Smooth muscle cell (in vitro differentiated cells): ENCODE results near the gene PAX5. TPM values are rescaled to one million over a fixed set of nuclear protein-coding genes. Genes with fewer than 3 reads are reported as not detected.

Source experiments
- DNase-seq: peaks from one replicate; lab custom pipeline; 2025; ENCODE audit not compliant: unreplicated experiment; lab: John Stamatoyannopoulos, UW
- H2AFZ ChIP-seq: fragments of 200-600 bp; sonication (generic); 2 replicates; pipeline ENCODE4 v1.6.0; 2016; ENCODE audit warnings: antibody characterized with exemption, low read depth, mild to moderate bottlenecking
- H3F3A ChIP-seq: fragments of 200-600 bp; sonication (generic); 2 replicates; pipeline ENCODE4 v1.6.0; 2017; ENCODE audit warnings: antibody characterized with exemption, low read depth
- H3K27ac ChIP-seq: fragments of 200-600 bp; sonication (generic); 2 replicates; pipeline ENCODE4 v1.5.1; 2016; ENCODE audit warnings: low read depth, mild to moderate bottlenecking
- H3K27me3 ChIP-seq: fragments of 200-600 bp; sonication (generic); 2 replicates; pipeline ENCODE4 v1.6.1; 2016; ENCODE audit warnings: low read depth, mild to moderate bottlenecking
- H3K36me3 ChIP-seq: fragments of 200-600 bp; sonication (generic); 2 replicates; pipeline ENCODE4 v1.5.1; 2016; ENCODE audit warnings: low read depth
- H3K4me1 ChIP-seq: fragments of 200-600 bp; sonication (generic); 2 replicates; pipeline ENCODE4 v1.5.1; 2016; ENCODE audit warnings: low read depth
- H3K4me2 ChIP-seq: fragments of 200-600 bp; sonication (generic); 2 replicates; pipeline ENCODE4 v1.6.0; 2016; ENCODE audit warnings: mild to moderate bottlenecking
- H3K4me3 ChIP-seq: fragments of 200-600 bp; sonication (generic); 2 replicates; pipeline ENCODE4 v1.5.1; 2016; ENCODE audit warnings: mild to moderate bottlenecking
- H3K79me2 ChIP-seq: fragments of 200-600 bp; sonication (generic); 2 replicates; pipeline ENCODE4 v1.6.0; 2016; ENCODE audit warnings: low read depth, mild to moderate bottlenecking
- H3K9ac ChIP-seq: fragments of 200-600 bp; sonication (generic); 2 replicates; pipeline ENCODE4 v1.6.0; 2016; ENCODE audit warnings: low read depth
- H3K9me3 ChIP-seq: fragments of 200-600 bp; sonication (generic); replicated peaks from 2 replicates; pipeline ENCODE4 v1.5.1; 2016; ENCODE audit warnings: low read depth
- H4K20me1 ChIP-seq: fragments of 200-600 bp; sonication (generic); 2 replicates; pipeline ENCODE4 v1.6.0; 2016; ENCODE audit warnings: low read depth
- WGBS: methylation state at CpG from one replicate; pipeline ENCODE4 v1.1.7; 2016; ENCODE audit warnings: low lambda C conversion rate; 5-methylcytosine and 5-hydroxymethylcytosine counted together
- polyA plus RNA-seq: library from polyadenylated mRNA; unstranded; fragments of >200 nt; fragmentation: Nextera tagmentation; extraction: Ambion mirVana; gene quantifications from 2 replicates; pipeline ENCODE4 v1.2.1, GENCODE V29; 2016
- total RNA-seq: library from RNA; depleted of rRNA; stranded (reverse); fragments of >200 nt; gene quantifications from 2 replicates; pipeline ENCODE4 v1.2.3, GENCODE V29; 2014
- TF ChIP-seq, protein P1 (sequence below): fragments of 200-600 bp; sonication (generic); IDR thresholded peaks from 2 replicates; pipeline ENCODE4 v1.5.1; 2017; ENCODE audit warnings: borderline replicate concordance, mild to moderate bottlenecking, antibody characterized with exemption; ENCODE audit not compliant: insufficient read depth, poor library complexity, severe bottlenecking

PAX5 gene
- total and polyA plus RNA-seq, 2 experiments from 2014 or later = 0.09 TPM; not detected in 1

DNA sequence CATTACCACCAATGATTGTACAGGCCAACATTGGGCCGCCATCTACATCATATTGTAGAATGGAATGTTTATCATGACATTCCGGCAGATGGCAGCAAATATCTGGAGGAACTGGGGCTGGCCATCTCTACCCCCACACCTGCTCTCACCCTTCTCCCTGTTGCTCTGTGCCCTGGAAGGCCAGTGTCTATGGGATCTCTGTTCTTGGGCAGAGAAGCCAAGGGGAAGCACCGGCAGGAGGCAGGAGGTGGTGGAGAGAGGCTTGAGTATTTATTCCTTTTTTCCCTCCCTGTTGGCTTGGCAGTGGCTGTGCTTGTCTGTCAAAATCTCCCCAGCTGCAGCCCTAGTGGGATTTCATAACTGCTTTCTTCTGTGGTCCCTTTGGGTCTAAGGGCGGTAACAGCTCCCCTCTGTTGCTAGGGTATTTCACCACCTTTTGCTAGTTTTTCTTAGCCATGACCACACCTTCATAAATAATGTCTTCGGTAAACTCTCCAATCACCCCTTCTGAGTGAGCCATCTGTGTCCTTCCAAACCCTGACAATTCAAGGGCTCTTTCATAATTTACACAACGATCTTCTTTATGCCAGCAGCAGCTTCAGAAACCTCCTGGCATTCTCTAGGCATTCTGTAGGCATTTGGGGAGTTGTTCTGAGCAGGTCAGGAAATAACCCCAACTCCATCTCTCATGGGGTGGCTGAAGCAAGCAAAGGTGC, 235.6 kb downstream of the PAX5 start:
- 80% methylated on average over 6 of the region's 6 CpGs for WGBS
- Histone ChIP-seq H2AFZ (no peak overlapping the region), H3K4me3 (no peak overlapping the region), H3K9ac (no peak overlapping the region), H4K20me1 (no peaks in the 10 kb centered on the region), H3K4me2 (no peak overlapping the region), H3K79me2 (no peaks in the 10 kb centered on the region), H3K36me3 (no peaks in the 10 kb centered on the region), H3K4me1 (peaks cover 3% of the 10 kb centered on the region), H3K27ac (no peak overlapping the region), H3F3A (no peaks in the 10 kb centered on the region), H3K27me3 (no peaks in the 10 kb centered on the region), H3K9me3 (no peaks in the 10 kb centered on the region)
- DNase-seq = no peak
- TF ChIP-seq, protein P1, sequence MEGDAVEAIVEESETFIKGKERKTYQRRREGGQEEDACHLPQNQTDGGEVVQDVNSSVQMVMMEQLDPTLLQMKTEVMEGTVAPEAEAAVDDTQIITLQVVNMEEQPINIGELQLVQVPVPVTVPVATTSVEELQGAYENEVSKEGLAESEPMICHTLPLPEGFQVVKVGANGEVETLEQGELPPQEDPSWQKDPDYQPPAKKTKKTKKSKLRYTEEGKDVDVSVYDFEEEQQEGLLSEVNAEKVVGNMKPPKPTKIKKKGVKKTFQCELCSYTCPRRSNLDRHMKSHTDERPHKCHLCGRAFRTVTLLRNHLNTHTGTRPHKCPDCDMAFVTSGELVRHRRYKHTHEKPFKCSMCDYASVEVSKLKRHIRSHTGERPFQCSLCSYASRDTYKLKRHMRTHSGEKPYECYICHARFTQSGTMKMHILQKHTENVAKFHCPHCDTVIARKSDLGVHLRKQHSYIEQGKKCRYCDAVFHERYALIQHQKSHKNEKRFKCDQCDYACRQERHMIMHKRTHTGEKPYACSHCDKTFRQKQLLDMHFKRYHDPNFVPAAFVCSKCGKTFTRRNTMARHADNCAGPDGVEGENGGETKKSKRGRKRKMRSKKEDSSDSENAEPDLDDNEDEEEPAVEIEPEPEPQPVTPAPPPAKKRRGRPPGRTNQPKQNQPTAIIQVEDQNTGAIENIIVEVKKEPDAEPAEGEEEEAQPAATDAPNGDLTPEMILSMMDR = peak; percentile 19

DNA sequence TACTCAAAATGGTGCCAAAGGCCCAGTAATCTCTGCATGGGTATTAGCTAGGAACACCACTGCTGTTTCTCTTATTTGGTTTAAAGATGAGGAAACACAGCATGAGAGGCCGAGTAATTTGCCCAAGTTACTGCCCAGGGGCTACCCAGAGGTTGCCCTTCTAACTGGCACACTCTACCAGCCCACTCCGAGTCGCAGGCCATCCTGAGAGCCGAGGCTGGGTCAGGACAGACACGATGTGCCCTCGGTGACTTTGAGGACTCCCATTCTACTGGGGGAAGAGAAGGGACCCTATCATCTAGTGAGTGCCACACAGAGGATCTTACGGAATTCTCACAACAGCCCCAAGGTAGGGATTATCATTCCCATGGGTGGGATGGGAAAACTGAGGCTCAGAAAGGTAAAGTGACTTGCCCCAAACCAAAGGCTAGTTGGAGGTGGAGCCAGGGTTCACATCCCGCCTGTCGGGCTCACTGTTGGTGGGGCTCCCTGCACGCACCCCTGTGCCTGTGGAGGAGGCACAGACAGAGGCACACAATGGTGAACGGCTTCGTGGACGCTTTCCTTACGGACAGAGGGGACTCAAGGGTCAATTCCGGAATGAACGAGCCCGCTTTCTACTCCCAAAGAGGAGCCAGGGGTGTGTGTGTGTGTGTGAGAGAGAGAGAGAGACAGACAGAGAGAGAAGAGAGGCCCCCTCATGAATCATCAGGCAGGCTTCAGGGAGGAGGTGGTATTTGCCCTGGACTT, 236.4 kb downstream of the PAX5 start:
- Histone ChIP-seq H3K27ac (no peak overlapping the region), H3K36me3 (no peaks in the 10 kb centered on the region), H2AFZ (no peak overlapping the region), H3K27me3 (no peaks in the 10 kb centered on the region), H3F3A (no peaks in the 10 kb centered on the region), H3K79me2 (no peaks in the 10 kb centered on the region), H4K20me1 (no peaks in the 10 kb centered on the region), H3K9me3 (no peaks in the 10 kb centered on the region), H3K4me2 (no peak overlapping the region), H3K4me1 (peaks cover 3% of the 10 kb centered on the region), H3K9ac (no peak overlapping the region), H3K4me3 (no peak overlapping the region)
- no peak for DNase-seq
- WGBS = 92% methylated on average over 17 of the region's 17 CpGs
- TF ChIP-seq, protein P1 = no peak

DNA sequence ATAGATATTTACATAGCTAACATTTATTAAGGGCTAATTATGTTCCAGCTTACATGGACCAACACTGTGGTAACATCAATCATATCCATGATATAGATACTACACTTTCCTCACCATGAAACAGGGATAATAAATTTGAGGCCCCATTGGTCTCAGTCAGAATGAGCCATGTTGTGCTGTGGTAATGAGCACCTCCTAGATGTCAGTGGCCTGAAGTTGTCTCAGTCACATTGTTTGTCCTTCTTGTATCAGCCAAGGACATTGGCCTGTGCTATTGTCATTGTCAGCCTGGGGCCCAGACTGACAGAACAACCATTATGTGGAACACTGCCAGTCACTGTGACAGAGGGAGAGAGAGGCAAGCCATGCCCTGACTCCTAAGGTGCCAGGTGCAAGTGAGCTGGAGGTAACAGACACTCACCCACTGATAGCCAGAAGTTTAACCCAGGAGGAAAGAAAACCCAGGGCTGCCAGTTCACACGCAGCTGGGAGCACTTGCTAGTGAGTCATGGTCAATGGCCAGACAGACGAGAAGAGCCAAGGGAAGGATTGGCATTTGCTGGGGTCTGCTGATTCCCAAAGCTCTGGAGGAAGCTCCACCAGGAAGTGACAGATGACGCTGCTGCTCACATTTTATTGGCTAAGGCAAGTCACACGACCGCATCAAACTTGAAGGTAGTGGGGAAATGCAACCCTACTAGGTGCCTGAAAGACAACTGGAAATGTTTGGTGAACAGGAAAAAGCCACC, 237.2 kb downstream of the PAX5 start:
- H3K36me3 ChIP-seq = no peaks in the 10 kb centered on the region

More for the DNA sequence above, 237.2 kb downstream of the PAX5 start:
- Histone ChIP-seq H3K4me3 (no peak overlapping the region), H3K79me2 (no peaks in the 10 kb centered on the region), H3K9ac (no peak overlapping the region), H3K4me1 (no peaks in the 10 kb centered on the region), H3F3A (no peaks in the 10 kb centered on the region), H4K20me1 (no peaks in the 10 kb centered on the region), H3K4me2 (no peak overlapping the region), H2AFZ (no peak overlapping the region), H3K27ac (no peak overlapping the region), H3K9me3 (no peaks in the 10 kb centered on the region), H3K27me3 (no peaks in the 10 kb centered on the region)
- 76% methylated on average over 5 of the region's 5 CpGs for WGBS
- DNase-seq = no peak
- TF ChIP-seq, protein P1 = no peak
